H9 (cell line): ENCODE data around the gene AATK. TPM values are rescaled to one million over a fixed set of nuclear protein-coding genes. Genes with fewer than 3 reads are reported as not detected.

ENCODE experiments used
- DNase-seq: peaks from one replicate; pipeline ENCODE4 v3.0.0-alpha.2; 2017
- H2AFZ ChIP-seq: one replicate; pipeline ENCODE4 v1.6.1; 2013; ENCODE audit warnings: mild to moderate bottlenecking, low read length, control low read depth, moderate library complexity
- H2AK5ac ChIP-seq: 2 replicates; pipeline ENCODE4 v1.6.1; 2013; ENCODE audit warnings: low read length, control low read depth, mixed read lengths; ENCODE audit not compliant: insufficient read length
- H2BK120ac ChIP-seq: one replicate; pipeline ENCODE4 v1.6.1; 2013; ENCODE audit warnings: low read depth, mild to moderate bottlenecking, low read length, control low read depth, inconsistent platforms; ENCODE audit not compliant: poor library complexity, severe bottlenecking
- H2BK12ac ChIP-seq: 2 replicates; pipeline ENCODE4 v1.6.1; 2013; ENCODE audit warnings: low read length, control low read depth, mixed read lengths, low read depth; ENCODE audit not compliant: insufficient read length
- H2BK15ac ChIP-seq: 2 replicates; pipeline ENCODE4 v1.6.1; 2013; ENCODE audit warnings: low read depth, low read length, control low read depth
- H2BK20ac ChIP-seq: one replicate; pipeline ENCODE4 v1.6.1; 2013; ENCODE audit warnings: low read depth, mild to moderate bottlenecking, low read length, control low read depth, inconsistent platforms; ENCODE audit not compliant: poor library complexity, severe bottlenecking
- H2BK5ac ChIP-seq: 2 replicates; pipeline ENCODE4 v1.6.1; 2013; ENCODE audit warnings: low read length, control low read depth, mixed read lengths; ENCODE audit not compliant: insufficient read length
- H3K14ac ChIP-seq: 2 replicates; pipeline ENCODE4 v1.6.1; 2013; ENCODE audit warnings: low read length, control low read depth; ENCODE audit not compliant: insufficient read depth
- H3K18ac ChIP-seq: 2 replicates; pipeline ENCODE4 v1.6.1; 2013; ENCODE audit warnings: low read depth, mild to moderate bottlenecking, mixed read lengths, low read length, control low read depth; ENCODE audit not compliant: insufficient read length
- H3K23ac ChIP-seq: 2 replicates; pipeline ENCODE4 v1.6.1; 2013; ENCODE audit warnings: low read length, control low read depth, mixed read lengths, low read depth; ENCODE audit not compliant: insufficient read length
- H3K23me2 ChIP-seq: 2 replicates; pipeline ENCODE4 v1.6.1; 2013; ENCODE audit warnings: low read depth, mild to moderate bottlenecking, mixed read lengths, low read length, control low read depth; ENCODE audit not compliant: insufficient read length, poor library complexity, severe bottlenecking
- H3K27ac ChIP-seq: 2 replicates; pipeline ENCODE4 v1.5.1; 2013; ENCODE audit warnings: low read length, control low read depth, mixed read lengths, low read depth; ENCODE audit not compliant: insufficient read length
- H3K27me3 ChIP-seq: 2 replicates; pipeline ENCODE4 v1.6.1; 2013; ENCODE audit warnings: low read length, control low read depth, inconsistent platforms; ENCODE audit not compliant: insufficient read depth
- H3K4ac ChIP-seq: 2 replicates; pipeline ENCODE4 v1.6.1; 2013; ENCODE audit warnings: low read depth, mild to moderate bottlenecking, control low read depth, inconsistent platforms, low read length, moderate library complexity
- H3K4me1 ChIP-seq: 2 replicates; pipeline ENCODE4 v1.6.1; 2013; ENCODE audit warnings: low read length, control low read depth, inconsistent platforms; ENCODE audit not compliant: insufficient read depth
- H3K4me2 ChIP-seq: 2 replicates; pipeline ENCODE4 v1.6.1; 2013; ENCODE audit warnings: low read length, control low read depth, mixed read lengths; ENCODE audit not compliant: insufficient read length, insufficient read depth
- H3K56ac ChIP-seq: 2 replicates; pipeline ENCODE4 v1.6.1; 2013; ENCODE audit warnings: low read depth, mild to moderate bottlenecking, mixed read lengths, low read length, control low read depth; ENCODE audit not compliant: insufficient read length
- H3K79me1 ChIP-seq: 2 replicates; pipeline ENCODE4 v1.6.1; 2013; ENCODE audit warnings: low read depth, mild to moderate bottlenecking, moderate library complexity, low read length, control low read depth, inconsistent platforms; ENCODE audit not compliant: insufficient read depth, poor library complexity, severe bottlenecking
- H3K79me2 ChIP-seq: 2 replicates; pipeline ENCODE4 v1.6.1; 2013; ENCODE audit warnings: low read length, control low read depth, inconsistent platforms; ENCODE audit not compliant: insufficient read depth
- H3K9ac ChIP-seq: 2 replicates; pipeline ENCODE4 v1.6.1; 2013; ENCODE audit warnings: low read length, control low read depth, mixed read lengths; ENCODE audit not compliant: insufficient read length; ENCODE audit errors: extremely low read depth
- H3K9me3 ChIP-seq: one replicate; pipeline ENCODE4 v1.6.1; 2013; ENCODE audit warnings: low read depth, low read length, inconsistent platforms; ENCODE audit not compliant: control insufficient read depth
- H3T11ph ChIP-seq: one replicate; pipeline ENCODE4 v1.6.1; 2013; ENCODE audit warnings: mild to moderate bottlenecking, low read length, control low read depth, inconsistent platforms
- H4K20me1 ChIP-seq: one replicate; pipeline ENCODE4 v1.6.1; 2013; ENCODE audit not compliant: control insufficient read depth, insufficient read length, insufficient read depth
- H4K5ac ChIP-seq: 2 replicates; pipeline ENCODE4 v1.6.1; 2013; ENCODE audit warnings: low read depth, mild to moderate bottlenecking, mixed read lengths, low read length, control low read depth; ENCODE audit not compliant: insufficient read length
- H4K8ac ChIP-seq: replicated peaks from 2 replicates; pipeline ENCODE4 v1.6.1; 2013; ENCODE audit warnings: low read length, control low read depth, mixed read lengths, low read depth; ENCODE audit not compliant: insufficient read length
- H4K91ac ChIP-seq: 2 replicates; pipeline ENCODE4 v1.6.1; 2013; ENCODE audit warnings: low read depth, mild to moderate bottlenecking, moderate library complexity, mixed read lengths, low read length, control low read depth; ENCODE audit not compliant: insufficient read length
- H3K27ac Mint-ChIP-seq, 3 experiments: 2 replicates in 2 of 3; 3 replicates in 1 of 3; pipeline ENCODE4 v1.8.0; 2020 to 2021; ENCODE audit warnings: mixed read lengths in 3 of 3, mild to moderate bottlenecking in 1 of 3, moderate library complexity in 1 of 3
- H3K27me3 Mint-ChIP-seq: 2 replicates; pipeline ENCODE4 v1.8.0; 2021; ENCODE audit warnings: low read depth, mild to moderate bottlenecking, moderate library complexity, mixed read lengths
- H3K36me3 Mint-ChIP-seq, 3 experiments: 2 replicates in 2 of 3; 3 replicates in 1 of 3; pipeline ENCODE4 v1.8.0; 2020 to 2021; ENCODE audit warnings: low read depth in 3 of 3, mixed read lengths in 3 of 3; ENCODE audit not compliant: insufficient read depth in 1 of 3
- H3K4me1 Mint-ChIP-seq, 2 experiments: 2 replicates each; pipeline ENCODE4 v1.8.0; 2020; ENCODE audit warnings: mixed read lengths in 2 of 2
- H3K4me3 Mint-ChIP-seq, 2 experiments: 2 replicates in 1 of 2; 3 replicates in 1 of 2; pipeline ENCODE4 v1.8.0; 2020 to 2021; ENCODE audit warnings: mild to moderate bottlenecking in 2 of 2, mixed read lengths in 2 of 2, moderate library complexity in 1 of 2
- H3K9me3 Mint-ChIP-seq, 2 experiments: 2 replicates in 1 of 2; 3 replicates in 1 of 2; pipeline ENCODE4 v1.8.0; 2020; ENCODE audit warnings: mild to moderate bottlenecking in 2 of 2, mixed read lengths in 2 of 2, moderate library complexity in 1 of 2
- WGBS: extraction: QIAGEN DNeasy Blood & Tissue Kit; methylation state at CpG from one replicate; pipeline ENCODE4 v1.1.7; 2013; ENCODE audit warnings: missing lambda C conversion rate, low lambda C conversion rate, mixed read lengths; ENCODE audit not compliant: insufficient read length; ENCODE audit errors: extremely low coverage; 5-methylcytosine and 5-hydroxymethylcytosine counted together
- total RNA-seq: library from RNA; stranded (reverse); gene quantifications from 2 replicates; pipeline ENCODE4 v1.2.1, GENCODE V29; 2021
- TF ChIP-seq, protein P1 (sequence below): fragments of 200-600 bp; sonication (generic); conservative IDR thresholded peaks from 3 replicates; pipeline ENCODE4 v1.8.0; 2021; ENCODE audit warnings: antibody characterized with exemption, mild to moderate bottlenecking

The AATK gene
- total RNA-seq, 1 experiment from 2014 or later, result 2.4 TPM

DNA sequence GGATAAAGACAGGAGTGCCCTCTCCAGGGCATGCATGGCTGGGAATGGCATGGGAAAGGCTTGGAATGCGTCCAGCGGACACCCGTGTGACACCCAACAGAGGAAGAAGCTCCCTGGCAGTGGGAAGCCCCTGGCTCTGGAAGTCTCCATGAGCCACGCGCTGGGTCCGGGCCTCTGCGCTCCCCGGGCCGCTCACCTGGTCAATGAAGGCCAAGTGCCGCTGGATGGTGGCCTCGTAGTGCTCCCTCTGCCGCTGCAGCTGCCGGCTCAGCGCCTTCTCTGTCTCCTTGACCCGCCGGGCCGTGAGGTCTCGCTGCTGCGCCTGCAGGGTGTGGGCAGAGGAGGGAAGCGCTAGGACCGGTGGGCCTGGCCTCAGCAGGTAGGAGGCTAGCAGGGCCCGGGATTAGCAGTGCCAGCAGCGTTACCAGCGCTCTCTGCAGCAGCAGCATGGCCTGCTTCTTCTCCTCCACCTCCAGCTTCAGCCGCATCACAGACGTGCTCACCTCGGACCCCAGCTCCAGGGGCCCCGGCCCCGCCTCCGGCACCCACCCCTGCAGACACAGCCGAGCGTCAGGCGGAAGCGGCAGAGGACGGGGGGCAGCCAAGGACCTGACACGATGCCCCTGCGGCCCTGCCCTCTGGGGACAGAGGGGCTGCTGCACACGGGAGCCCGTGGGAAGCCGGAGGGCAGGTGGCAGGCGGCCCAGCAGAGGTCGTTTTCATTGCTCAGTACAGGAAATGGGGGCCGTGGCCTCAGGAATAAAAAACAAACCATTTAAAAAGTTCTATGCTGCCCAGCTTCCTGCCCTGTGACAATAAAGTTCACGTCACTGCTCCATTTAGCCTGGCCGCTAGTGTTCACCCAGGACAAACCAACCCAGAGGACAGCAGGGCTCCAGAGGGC lies 30.7 kb upstream of the AATK start:
- H2BK5ac ChIP-seq, result no peak overlapping the region
- H3K27me3 ChIP-seq, result no peaks in the 10 kb centered on the region
- no peak overlapping the region for H2BK120ac ChIP-seq
- H2BK12ac ChIP-seq, result no peak overlapping the region
- Mint-ChIP-seq H3K27ac (no peak overlapping the region), H3K9me3 (no peaks in the 10 kb centered on the region), H3K36me3 (peaks cover 0 to 17% (median 13%) of the 10 kb centered on the region in 3 experiments; a peak in 5 of 7 replicates), H3K27me3 (no peaks in the 10 kb centered on the region), H3K4me1 (peaks cover 3% of the 10 kb centered on the region in 2 experiments; a peak in 2 of 4 replicates), H3K4me3 (no peak overlapping the region)
- no peak overlapping the region for H2BK20ac ChIP-seq
- no peak overlapping the region for H2AFZ ChIP-seq
- H3K23ac ChIP-seq, result no peak overlapping the region
- no peak overlapping the region for H3K4me2 ChIP-seq
- no peak overlapping the region for H3K4ac ChIP-seq
- no peaks in the 10 kb centered on the region for H3K79me1 ChIP-seq
- no peak overlapping the region for H3K9ac ChIP-seq
- no peaks in the 10 kb centered on the region for H3K23me2 ChIP-seq
- no peak overlapping the region for H3K56ac ChIP-seq
- H4K5ac ChIP-seq, result no peak overlapping the region
- no peak overlapping the region for H2AK5ac ChIP-seq
- no peak overlapping the region for H4K91ac ChIP-seq
- TF ChIP-seq, protein P1, sequence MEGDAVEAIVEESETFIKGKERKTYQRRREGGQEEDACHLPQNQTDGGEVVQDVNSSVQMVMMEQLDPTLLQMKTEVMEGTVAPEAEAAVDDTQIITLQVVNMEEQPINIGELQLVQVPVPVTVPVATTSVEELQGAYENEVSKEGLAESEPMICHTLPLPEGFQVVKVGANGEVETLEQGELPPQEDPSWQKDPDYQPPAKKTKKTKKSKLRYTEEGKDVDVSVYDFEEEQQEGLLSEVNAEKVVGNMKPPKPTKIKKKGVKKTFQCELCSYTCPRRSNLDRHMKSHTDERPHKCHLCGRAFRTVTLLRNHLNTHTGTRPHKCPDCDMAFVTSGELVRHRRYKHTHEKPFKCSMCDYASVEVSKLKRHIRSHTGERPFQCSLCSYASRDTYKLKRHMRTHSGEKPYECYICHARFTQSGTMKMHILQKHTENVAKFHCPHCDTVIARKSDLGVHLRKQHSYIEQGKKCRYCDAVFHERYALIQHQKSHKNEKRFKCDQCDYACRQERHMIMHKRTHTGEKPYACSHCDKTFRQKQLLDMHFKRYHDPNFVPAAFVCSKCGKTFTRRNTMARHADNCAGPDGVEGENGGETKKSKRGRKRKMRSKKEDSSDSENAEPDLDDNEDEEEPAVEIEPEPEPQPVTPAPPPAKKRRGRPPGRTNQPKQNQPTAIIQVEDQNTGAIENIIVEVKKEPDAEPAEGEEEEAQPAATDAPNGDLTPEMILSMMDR, result no peak
- no peaks in the 10 kb centered on the region for H3K79me2 ChIP-seq
- no peak overlapping the region for H3T11ph ChIP-seq
- H2BK15ac ChIP-seq, result no peak overlapping the region
- H3K27ac ChIP-seq, result no peak overlapping the region
- no peak overlapping the region for H3K14ac ChIP-seq
- no peaks in the 10 kb centered on the region for H4K20me1 ChIP-seq
- H3K4me1 ChIP-seq, result no peaks in the 10 kb centered on the region
- no CpG with 5 or more reads among the region's 45 CpGs for WGBS
- no peak for DNase-seq
- no peak overlapping the region for H4K8ac ChIP-seq
- H3K9me3 ChIP-seq, result no peaks in the 10 kb centered on the region
- no peak overlapping the region for H3K18ac ChIP-seq
